LNCAP (cell line): Measurements from ENCODE around the gene SMARCD3.

Source experiments
- CTCF ChIP-seq: fragments of 450-650 bp; IDR thresholded peaks from 2 replicates; pipeline ENCODE4 v1.5.1; 2017; ENCODE audit warnings: mild to moderate bottlenecking

SMARCD3 gene

GRCh38 chr7:151193203-151193978, 55.1 kb downstream of the SMARCD3 start:
- TF ChIP-seq CTCF, result no peak

- TF ChIP-seq CTCF, result no peak
These were observed 56.4 kb downstream of the SMARCD3 start for GRCh38 chr7:151192002-151192539.

- TF ChIP-seq CTCF, result no peak
These were observed 57.0 kb downstream of the SMARCD3 start for GRCh38 chr7:151191544-151191943.

- TF ChIP-seq CTCF, result no peak
These were observed 59.5 kb downstream of the SMARCD3 start for GRCh38 chr7:151189038-151189437.
